Effector memory CD8-positive, alpha-beta T cell (primary cell): Measurements from ENCODE around the gene PSMC3IP.

ENCODE experiments used
- ATAC-seq: fragments of 150-1000 bp; cut with Tn5 transposase; replicated peaks from 2 replicates; pipeline ENCODE4 v1.10.0; 2021; ENCODE audit warnings: mild to moderate bottlenecking, moderate library complexity
- DNase-seq, 3 experiments: peaks; one replicate each; pipeline ENCODE4 v3.0.0; 2021
- H3K27ac Mint-ChIP-seq, 2 donors: one replicate each; pipeline ENCODE4 v1.8.0; 2022; ENCODE audit warnings: mild to moderate bottlenecking in 2 of 2, mixed read lengths in 2 of 2, moderate library complexity in 2 of 2
- H3K27me3 Mint-ChIP-seq, 2 donors: one replicate each; pipeline ENCODE4 v1.8.0; 2022; ENCODE audit warnings: mixed read lengths in 2 of 2
- H3K36me3 Mint-ChIP-seq: one replicate; pipeline ENCODE4 v1.8.0; 2022; ENCODE audit warnings: mild to moderate bottlenecking, moderate library complexity, mixed read lengths; ENCODE audit not compliant: insufficient read depth
- H3K4me1 Mint-ChIP-seq, 2 donors: one replicate each; pipeline ENCODE4 v1.8.0; 2022; ENCODE audit warnings: low read depth in 2 of 2, mixed read lengths in 2 of 2
- H3K4me3 Mint-ChIP-seq, 2 donors: one replicate each; pipeline ENCODE4 v1.8.0; 2022; ENCODE audit warnings: mild to moderate bottlenecking in 2 of 2, mixed read lengths in 2 of 2, moderate library complexity in 2 of 2
- H3K9me3 Mint-ChIP-seq, 2 donors: one replicate each; pipeline ENCODE4 v1.8.0; 2022; ENCODE audit warnings: mixed read lengths in 2 of 2

PSMC3IP gene

DNA sequence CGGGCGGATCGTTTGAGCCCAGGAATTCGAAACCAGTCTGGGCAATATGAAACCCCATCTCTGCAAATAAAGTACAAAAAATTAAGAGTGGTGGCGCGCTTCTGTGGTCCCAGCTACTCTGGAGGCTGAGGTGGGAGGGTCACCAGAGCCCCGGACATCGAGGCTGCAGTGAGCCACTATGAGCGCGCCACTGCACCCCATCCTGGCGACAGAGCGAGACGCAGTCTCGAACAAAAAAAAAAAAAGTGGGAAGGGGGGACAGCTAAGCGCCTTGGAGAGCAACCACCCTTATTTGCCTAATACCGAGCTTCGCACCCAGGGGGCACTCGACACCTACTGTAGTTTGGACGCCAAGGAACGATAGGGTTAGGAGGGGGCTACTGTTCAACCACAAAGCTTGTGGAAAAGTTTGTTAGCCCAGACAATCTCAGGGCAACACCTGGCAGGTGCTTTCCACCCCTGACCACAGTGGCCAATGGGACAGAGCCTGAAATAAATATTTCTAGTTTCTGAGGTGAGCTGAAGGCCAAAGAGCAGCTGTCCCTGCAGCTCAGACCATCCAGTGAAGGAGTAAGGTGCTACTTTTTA, 847 bp upstream of the PSMC3IP start:
- no peaks in the 10 kb centered on the region for H3K9me3 Mint-ChIP-seq

DNA sequence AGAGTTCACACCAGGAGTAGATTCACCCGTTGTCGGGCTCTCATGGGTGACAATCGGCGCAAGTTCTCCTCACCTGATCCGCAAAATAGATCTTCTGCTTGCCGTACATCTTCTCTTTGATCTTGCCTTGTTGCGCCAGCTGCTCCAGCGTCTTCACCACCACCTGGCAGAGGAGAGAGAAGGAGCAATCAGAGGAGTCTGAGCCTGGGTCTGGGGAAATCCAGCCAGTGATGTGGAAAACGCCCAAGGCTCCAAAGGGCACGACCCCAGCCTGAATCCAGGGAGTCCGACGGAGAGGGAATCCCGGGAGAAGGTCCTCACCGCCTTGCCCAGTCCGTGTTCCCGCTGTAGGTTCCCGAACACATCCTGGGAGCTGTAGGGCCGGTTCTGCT, 393 bp downstream of the PSMC3IP start:
- ATAC-seq = no peak
- Mint-ChIP-seq H3K9me3 (no peaks in the 10 kb centered on the region), H3K27me3 (no peaks in the 10 kb centered on the region), H3K4me1 (peaks cover 25 to 36% of the 10 kb centered on the region in 2 donors), H3K27ac (peak overlapping the region; percentile 93 to 94), H3K4me3 (peak overlapping the region; percentile 94 to 97), H3K36me3 (peaks cover 42% of the 10 kb centered on the region)
- no peak for DNase-seq

More for the DNA sequence above, 847 bp upstream of the PSMC3IP start:
- Mint-ChIP-seq H3K27ac (peak overlapping the region; percentile 93 to 94), H3K4me3 (peak overlapping the region; percentile 94 to 97), H3K27me3 (no peaks in the 10 kb centered on the region), H3K36me3 (peaks cover 44% of the 10 kb centered on the region), H3K4me1 (peaks cover 20 to 30% of the 10 kb centered on the region in 2 donors)
- peak; percentile 52 to 63 (median 56) for DNase-seq
- ATAC-seq = peak; percentile 55

DNA sequence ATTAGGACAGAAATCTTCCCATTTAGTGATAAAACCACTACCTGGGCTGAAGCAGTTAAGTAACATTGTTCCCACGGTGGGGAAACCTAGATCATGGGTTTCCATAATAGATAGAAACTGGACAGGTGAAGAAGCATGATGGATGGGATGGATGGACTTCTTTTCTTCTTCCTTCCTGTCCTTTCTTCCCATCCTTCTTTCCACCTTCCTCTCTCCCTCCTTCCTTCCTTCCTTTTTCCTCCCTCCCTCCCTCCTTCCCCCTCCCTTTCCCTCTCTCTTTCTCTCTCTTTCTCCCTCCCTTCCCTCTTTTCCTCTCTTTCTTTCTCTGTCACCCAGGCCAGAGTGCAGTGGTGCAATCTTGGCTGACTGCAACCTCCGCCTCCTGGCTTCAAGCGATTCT, 3.1 kb downstream of the PSMC3IP start:
- DNase-seq (no peak), ATAC-seq (no peak)
- Mint-ChIP-seq H3K27me3 (no peaks in the 10 kb centered on the region), H3K36me3 (peaks cover 49% of the 10 kb centered on the region), H3K9me3 (no peaks in the 10 kb centered on the region), H3K4me3 (no peak overlapping the region), H3K4me1 (peaks cover 27 to 33% of the 10 kb centered on the region in 2 donors), H3K27ac (no peak overlapping the region)

DNA sequence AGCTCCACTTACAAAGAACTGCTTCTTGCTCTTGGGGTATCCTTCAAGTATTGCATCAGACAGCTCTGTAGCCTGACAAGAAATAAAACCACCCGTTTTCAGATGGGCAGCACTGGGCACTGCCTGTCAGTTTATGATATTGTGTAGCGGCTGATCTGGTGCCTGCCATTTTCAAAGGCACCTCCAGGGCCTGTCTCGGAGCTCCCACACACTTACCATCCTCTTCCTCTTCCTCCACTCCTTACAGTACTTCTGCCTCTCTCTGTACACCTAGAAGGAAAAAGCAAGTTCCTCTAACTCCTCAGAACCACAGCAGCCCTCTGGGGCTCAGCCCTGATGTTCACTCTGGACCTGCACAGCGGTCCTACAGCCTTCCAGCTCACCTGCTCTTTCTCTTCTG, 4.4 kb downstream of the PSMC3IP start:
- ATAC-seq (no peak), DNase-seq (no peak)
- no peaks in the 10 kb centered on the region for H3K27me3 Mint-ChIP-seq
- peaks cover 53% of the 10 kb centered on the region for H3K36me3 Mint-ChIP-seq
- no peaks in the 10 kb centered on the region for H3K9me3 Mint-ChIP-seq
- peak overlapping the region in 1 of 2 donors; percentile 1 for H3K27ac Mint-ChIP-seq
- H3K4me1 Mint-ChIP-seq = peaks cover 27 to 32% of the 10 kb centered on the region in 2 donors
- H3K4me3 Mint-ChIP-seq = no peak overlapping the region

DNA sequence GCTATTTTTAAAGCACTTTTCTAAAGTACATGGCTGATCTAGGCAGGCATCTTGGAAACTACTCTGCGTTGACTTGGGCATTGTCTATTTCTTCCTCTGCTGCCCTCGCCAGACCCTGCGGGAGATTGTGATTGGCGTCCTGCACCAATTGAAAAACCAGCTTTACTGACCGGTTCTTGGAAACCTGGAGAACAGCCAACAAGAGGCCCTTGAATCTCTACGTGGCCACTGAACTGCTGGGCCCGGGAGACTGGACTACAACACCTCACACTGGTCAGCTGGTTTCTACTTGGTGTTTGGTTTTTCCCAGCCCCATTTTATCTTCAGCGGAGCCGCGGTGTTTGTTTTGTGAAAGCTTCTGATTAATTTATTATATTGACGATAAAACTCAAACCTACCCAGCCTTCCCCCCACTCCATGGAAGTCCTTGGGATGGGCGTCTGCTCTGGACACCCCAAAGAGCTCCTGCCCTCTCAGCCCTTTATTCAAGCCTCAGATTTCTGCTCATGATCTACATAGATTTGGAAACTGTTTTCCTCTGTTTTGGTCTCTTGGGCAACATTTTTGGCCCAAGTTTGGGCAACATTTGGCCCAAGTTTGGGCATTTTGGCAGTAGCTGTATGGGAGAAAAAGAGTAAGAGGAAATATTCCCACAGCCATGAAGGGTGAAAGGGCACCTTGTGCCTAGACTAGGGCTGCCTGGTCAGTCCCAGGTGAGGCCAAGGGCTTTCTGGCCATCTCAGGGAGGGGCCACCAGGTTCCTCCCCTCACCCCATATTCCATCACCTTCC, 5.9 kb downstream of the PSMC3IP start:
- Mint-ChIP-seq H3K9me3 (no peaks in the 10 kb centered on the region), H3K4me1 (peaks cover 26 to 28% of the 10 kb centered on the region in 2 donors), H3K27me3 (no peaks in the 10 kb centered on the region), H3K27ac (no peak overlapping the region), H3K36me3 (peaks cover 59% of the 10 kb centered on the region), H3K4me3 (no peak overlapping the region)
- DNase-seq (no peak), ATAC-seq (no peak)

DNA sequence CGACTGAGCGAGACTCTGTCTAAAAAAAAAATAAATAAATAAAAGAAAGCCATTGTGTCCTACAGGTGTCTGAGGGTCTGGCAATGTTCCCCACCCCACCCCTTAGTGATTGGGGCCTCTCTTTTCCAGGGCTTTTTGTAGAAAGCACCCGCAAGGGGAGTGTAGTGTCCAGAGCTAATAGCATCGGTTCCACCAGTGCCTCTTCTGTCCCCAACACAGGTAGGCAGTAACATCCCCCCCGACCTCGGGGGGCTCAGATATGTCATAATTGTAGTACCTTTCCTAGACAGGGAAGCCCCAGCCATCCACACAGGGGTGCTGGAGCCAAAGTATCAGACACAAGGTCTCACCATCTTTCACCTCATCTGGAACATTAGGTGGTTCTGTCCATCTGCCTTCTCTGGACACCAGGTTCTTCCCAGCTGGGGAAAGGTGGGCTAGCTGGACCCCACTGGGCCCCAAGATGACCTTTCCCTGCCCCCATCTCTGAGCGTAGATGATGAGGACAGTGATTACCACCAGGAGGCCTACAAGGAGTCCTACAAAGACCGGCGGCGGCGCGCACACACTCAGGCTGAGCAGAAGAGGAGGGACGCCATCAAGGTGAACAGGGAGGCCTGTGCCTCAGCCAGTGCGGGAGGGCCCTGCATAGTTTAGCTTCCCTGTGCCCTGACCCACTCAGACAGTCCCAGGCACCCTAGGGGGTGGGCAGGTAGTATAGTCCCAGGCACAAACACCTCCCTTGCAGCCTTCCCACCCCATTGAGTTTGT, 9.0 kb downstream of the PSMC3IP start:
- DNase-seq (no peak), ATAC-seq (no peak)
- Mint-ChIP-seq H3K4me3 (peak overlapping the region; percentile 87 to 98), H3K27me3 (no peaks in the 10 kb centered on the region), H3K36me3 (peaks cover 72% of the 10 kb centered on the region), H3K4me1 (peaks cover 34 to 35% of the 10 kb centered on the region in 2 donors), H3K27ac (no peak overlapping the region), H3K9me3 (no peaks in the 10 kb centered on the region)

DNA sequence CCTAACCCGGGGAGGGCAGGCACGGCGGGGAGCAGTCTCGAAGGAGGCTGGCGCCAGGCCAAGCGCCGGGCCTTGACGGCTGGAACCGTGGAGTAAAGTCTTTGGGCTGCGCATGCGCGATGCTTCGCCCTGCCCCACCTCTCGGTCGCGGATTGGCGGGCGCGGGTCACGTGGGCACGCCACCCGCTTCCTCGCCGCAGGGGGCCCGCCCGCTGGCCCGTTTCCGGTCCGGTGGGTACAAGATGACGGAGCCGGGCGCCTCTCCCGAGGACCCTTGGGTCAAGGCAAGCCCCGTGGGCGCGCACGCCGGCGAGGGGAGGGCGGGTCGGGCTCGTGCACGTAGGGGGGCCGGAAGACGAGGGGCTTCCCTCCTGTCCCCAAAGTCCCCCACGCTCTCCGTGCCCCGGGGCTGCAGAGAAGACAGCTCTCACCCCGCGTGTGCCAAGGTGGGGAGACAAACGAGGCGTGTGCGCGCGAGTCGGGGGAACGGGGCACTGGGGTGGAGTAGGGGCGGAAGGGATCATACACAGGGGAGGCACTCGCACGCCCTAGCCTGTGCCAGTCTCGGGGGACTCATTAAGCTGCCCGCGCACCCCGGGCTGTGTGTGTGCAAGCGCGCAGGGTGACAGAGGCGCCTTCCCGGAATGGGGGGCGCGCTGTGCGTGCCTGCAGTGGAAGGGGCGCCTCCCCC, 10.5 kb downstream of the PSMC3IP start, which contains the start of gene MLX:
TSS of gene MLX (plus strand) at position 218 of the 691 bp plus-strand sequence. CDS start at position 243, 25 bp downstream.
- Mint-ChIP-seq H3K9me3 (no peaks in the 10 kb centered on the region), H3K27me3 (no peaks in the 10 kb centered on the region), H3K4me3 (peak within 1 kb of the TSS; percentile 87 to 98), H3K4me1 (peaks cover 39% of the 10 kb centered on the region in 2 donors), H3K36me3 (peaks cover 67% of the 10 kb centered on the region), H3K27ac (peak within 1 kb of the TSS; percentile 88 to 93)
- peak; percentile 76 for ATAC-seq
- DNase-seq = peak; percentile 84 to 89 (median 87)

DNA sequence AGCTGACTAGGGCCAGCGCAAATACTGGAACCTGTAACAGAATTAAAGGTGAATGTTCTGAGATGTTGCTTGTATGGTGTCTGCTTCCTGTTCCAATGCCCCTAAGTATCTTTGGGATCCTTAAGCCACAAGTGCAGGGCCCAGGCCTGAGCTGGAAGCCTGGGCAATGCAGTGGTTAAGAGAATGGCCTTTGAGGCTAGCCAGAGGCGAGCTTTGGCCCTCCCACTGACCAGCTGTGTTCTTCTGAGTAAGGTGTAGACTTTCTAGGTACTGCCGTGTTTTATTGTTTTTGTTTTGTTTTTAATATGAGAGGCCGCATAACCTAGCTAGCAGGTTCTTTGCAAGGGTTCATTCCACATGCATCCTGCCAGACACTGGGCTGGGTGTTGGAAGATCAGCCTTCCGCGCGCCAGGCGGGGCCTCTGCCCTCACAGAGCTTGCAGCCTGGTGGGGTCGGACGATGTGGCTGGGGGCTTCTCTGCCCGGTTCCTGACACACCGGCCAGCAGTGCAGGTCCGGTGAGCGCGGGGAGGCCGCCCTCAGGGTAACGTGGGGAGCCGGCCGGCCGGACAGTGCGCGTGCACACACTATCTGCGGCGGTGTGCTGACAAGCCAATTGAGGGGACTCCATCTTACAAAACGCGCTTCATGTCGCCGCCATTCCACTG, 11.2 kb downstream of the PSMC3IP start:
- H3K4me1 Mint-ChIP-seq = peaks cover 42 to 43% of the 10 kb centered on the region in 2 donors
- ATAC-seq (no peak), DNase-seq (no peak)
- H3K4me3 Mint-ChIP-seq = peak overlapping the region; percentile 87 to 98
- no peaks in the 10 kb centered on the region for H3K9me3 Mint-ChIP-seq
- H3K27me3 Mint-ChIP-seq = no peaks in the 10 kb centered on the region
- H3K36me3 Mint-ChIP-seq = peaks cover 67% of the 10 kb centered on the region
- H3K27ac Mint-ChIP-seq = peak overlapping the region; percentile 88 to 93

DNA sequence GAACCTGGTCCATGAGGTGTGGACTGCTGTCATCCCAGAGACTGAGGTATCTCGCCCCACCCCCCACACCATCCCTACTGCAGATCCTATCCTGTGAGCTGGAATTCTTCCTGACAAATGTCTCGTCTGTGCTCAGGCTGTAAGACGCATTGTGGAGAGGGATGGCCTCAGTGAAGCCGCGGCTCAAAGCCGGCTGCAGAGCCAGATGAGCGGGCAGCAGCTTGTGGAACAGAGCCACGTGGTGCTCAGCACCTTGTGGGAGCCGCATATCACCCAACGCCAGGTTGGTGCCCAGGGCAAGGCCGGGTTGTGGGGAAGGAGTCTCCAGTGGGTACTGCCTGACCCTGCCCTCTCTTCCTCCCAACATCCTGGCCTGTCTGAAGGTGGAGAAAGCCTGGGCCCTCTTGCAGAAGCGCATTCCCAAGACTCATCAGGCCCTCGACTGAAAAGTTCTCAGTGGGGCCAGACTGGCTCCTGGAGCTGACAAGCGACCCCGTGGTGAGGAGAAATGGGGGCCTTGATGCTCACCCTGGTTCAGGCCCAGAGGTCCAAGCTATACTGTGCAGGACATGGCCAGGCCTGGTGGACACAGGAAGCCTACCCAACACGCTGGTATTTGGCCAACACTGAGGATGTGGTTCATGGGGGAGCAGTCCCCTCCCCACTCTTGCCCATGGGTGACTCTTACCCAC, 11.9 kb downstream of the PSMC3IP start:
- no peak for ATAC-seq
- H3K4me3 Mint-ChIP-seq = peak overlapping the region; percentile 87 to 98
- H3K27me3 Mint-ChIP-seq = no peaks in the 10 kb centered on the region
- peaks cover 40 to 43% of the 10 kb centered on the region in 2 donors for H3K4me1 Mint-ChIP-seq
- no peaks in the 10 kb centered on the region for H3K9me3 Mint-ChIP-seq
- DNase-seq = no peak
- peak overlapping the region; percentile 88 to 93 for H3K27ac Mint-ChIP-seq
- peaks cover 67% of the 10 kb centered on the region for H3K36me3 Mint-ChIP-seq

DNA sequence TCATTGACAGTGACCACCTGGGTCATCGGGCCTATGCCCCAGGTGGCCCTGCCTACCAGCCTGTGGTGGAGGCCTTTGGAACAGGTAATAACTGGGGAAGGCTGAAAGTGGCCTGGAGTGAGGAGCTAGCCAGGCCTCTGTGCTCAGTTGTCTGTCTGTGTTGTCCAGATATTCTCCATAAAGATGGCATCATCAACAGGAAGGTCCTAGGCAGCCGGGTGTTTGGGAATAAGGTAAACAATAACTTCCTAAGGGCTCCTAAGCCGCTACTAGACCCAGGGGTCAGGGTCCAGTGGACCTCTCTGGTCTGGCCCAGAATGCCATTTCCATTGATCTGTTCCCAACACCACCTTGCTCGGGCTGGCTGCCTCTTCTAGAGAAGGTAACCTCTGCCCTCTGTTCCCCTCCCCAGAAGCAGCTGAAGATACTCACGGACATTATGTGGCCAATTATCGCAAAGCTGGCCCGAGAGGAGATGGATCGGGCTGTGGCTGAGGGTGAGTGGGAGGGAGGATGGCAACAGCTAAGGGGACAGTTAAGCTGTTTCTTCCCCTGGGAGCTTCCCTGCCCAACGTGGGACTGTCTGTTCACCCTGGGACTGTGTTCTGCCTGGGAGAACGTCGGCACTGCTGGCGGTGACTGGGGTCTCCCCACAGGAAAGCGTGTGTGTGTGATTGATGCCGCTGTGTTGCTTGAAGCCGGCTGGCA, 12.6 kb downstream of the PSMC3IP start:
- Mint-ChIP-seq H3K36me3 (peaks cover 60% of the 10 kb centered on the region), H3K4me3 (no peak overlapping the region), H3K27me3 (no peaks in the 10 kb centered on the region), H3K4me1 (peaks cover 40 to 43% of the 10 kb centered on the region in 2 donors), H3K27ac (peak overlapping the region in 1 of 2 donors; percentile 22), H3K9me3 (no peaks in the 10 kb centered on the region)
- DNase-seq (no peak), ATAC-seq (no peak)

DNA sequence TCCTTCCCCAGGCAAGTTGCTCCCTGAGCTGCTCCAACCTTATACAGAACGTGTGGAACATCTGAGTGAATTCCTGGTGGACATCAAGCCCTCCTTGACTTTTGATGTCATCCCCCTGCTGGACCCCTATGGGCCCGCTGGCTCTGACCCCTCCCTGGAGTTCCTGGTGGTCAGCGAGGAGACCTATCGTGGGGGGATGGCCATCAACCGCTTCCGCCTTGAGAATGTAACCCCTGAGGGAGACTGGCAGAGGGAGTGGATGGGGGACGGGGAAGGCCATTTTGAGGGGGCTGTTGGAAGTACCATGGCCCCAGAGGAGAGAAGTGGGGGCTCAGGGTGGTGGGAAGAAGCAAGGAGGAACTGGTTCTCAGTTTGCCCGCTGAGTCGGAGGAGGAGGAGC, 13.6 kb downstream of the PSMC3IP start:
- Mint-ChIP-seq H3K4me3 (peak overlapping the region; percentile 62 to 90), H3K27me3 (no peaks in the 10 kb centered on the region), H3K9me3 (no peaks in the 10 kb centered on the region), H3K4me1 (peaks cover 42% of the 10 kb centered on the region in 2 donors), H3K36me3 (peaks cover 57% of the 10 kb centered on the region), H3K27ac (peak overlapping the region in 1 of 2 donors; percentile 92)
- ATAC-seq (no peak), DNase-seq (no peak)

DNA sequence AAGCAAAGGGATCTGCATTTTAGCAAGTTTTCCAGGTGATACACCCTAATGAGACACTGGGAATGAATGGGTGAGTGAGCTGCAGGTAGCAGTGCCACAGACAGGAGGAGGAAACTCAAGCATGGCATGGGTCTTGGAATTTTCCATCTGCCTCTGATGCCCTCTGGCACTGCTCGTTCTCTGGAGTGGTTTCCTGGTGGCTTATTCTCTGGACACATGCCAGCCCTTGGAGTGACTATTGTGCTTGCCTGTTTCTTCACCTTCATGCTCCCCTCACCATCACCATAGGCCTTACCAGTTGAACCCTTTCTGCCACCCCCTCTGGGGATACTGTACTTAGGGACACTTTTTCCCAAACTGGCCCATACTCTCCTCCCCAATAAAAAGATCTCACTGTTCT, 14.0 kb downstream of the PSMC3IP start:
- peaks cover 55% of the 10 kb centered on the region for H3K36me3 Mint-ChIP-seq
- DNase-seq = no peak
- H3K9me3 Mint-ChIP-seq = no peaks in the 10 kb centered on the region
- no peaks in the 10 kb centered on the region for H3K27me3 Mint-ChIP-seq
- peaks cover 38 to 39% of the 10 kb centered on the region in 2 donors for H3K4me1 Mint-ChIP-seq
- peak overlapping the region; percentile 62 to 90 for H3K4me3 Mint-ChIP-seq
- H3K27ac Mint-ChIP-seq = peak overlapping the region in 1 of 2 donors; percentile 92
- no peak for ATAC-seq
